Measurements from ENCODE around the gene ZNF622. TPM values are rescaled to one million over a fixed set of nuclear protein-coding genes. Genes with fewer than 3 reads are reported as not detected.

The ZNF622 gene
- 27.4 and 33.0 TPM in 2 replicates for total RNA-seq

GRCh38 chr5:16465544-16466432, at the start of gene ZNF622:
Gene ZNF622, minus strand, starts transcription at chr5:16465800. Its CDS starts 135 bp downstream, at chr5:16465665.

Other genes starting within 250 kb of the ZNF622 start
- gene RETREG1, start 151.2 kb upstream of the ZNF622 start, total RNA-seq, result 0.27 and 0.65 TPM in 2 replicates